ENCODE results near the gene PTPN14. TPM values are rescaled to one million over a fixed set of nuclear protein-coding genes. Genes with fewer than 3 reads are reported as not detected.

The PTPN14 gene
- total RNA-seq, 1 experiment from 2014 or later = 37.5 TPM

DNA sequence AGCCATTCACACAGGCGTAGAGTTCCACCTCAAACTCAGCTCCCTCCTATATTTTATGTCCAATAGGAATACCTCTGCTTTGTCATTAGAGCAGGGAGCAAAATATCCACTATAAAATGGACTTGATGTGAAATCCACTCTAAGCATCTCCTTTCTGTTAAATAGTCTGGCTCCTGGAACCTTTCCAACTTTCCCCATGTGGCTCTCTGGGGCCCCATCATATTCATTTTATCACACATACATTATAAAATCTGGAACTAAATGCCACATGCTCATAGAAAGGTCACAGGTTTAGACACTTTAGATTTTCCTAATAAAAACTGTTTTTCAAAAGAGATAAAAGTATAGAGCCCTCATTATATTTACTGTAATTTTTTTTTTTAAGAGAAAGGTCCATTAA lies 82.1 kb downstream of the PTPN14 start:
- no peak overlapping the region; the same call in 1 of the 2 replicates for H3K4me2 ChIP-seq (ENCODE audit: low read length)
- H3K9me2 ChIP-seq (ENCODE audit: insufficient read depth) = no peaks in the 10 kb centered on the region
- no peak overlapping the region for H3K27ac ChIP-seq (ENCODE audit: low read depth, low read length)
- RAD21 ChIA-PET (ENCODE audit: low non-redundant PET in 1 of 2, low total read pairs in 2 of 2, uncharacterized antibody in 2 of 2, unreplicated experiment in 2 of 2) = no interaction called here
- no peaks in the 10 kb centered on the region for H4K20me1 ChIP-seq (ENCODE audit: insufficient read depth)
- H3K79me2 ChIP-seq (ENCODE audit: insufficient read depth, low read length) = peaks cover 61% of the 10 kb centered on the region
- no peaks in the 10 kb centered on the region for H3K36me3 ChIP-seq (ENCODE audit: control insufficient read depth in 1 of 2, insufficient read depth in 2 of 2, low read length in 2 of 2)
- no peak overlapping the region for H3K9ac ChIP-seq (ENCODE audit: low read length)
- BruUV-seq (replicated peaks) = no TSS peak
- no peak for TF ChIP-seq YY1 (IDR thresholded peaks at IDR 0.05; ENCODE audit: extremely low read depth, insufficient replicate concordance, low read depth, low read length)
- TF ChIP-seq EGR1 (IDR thresholded peaks at IDR 0.05; ENCODE audit: low read depth) = no peak
- TF ChIP-seq, protein P1, sequence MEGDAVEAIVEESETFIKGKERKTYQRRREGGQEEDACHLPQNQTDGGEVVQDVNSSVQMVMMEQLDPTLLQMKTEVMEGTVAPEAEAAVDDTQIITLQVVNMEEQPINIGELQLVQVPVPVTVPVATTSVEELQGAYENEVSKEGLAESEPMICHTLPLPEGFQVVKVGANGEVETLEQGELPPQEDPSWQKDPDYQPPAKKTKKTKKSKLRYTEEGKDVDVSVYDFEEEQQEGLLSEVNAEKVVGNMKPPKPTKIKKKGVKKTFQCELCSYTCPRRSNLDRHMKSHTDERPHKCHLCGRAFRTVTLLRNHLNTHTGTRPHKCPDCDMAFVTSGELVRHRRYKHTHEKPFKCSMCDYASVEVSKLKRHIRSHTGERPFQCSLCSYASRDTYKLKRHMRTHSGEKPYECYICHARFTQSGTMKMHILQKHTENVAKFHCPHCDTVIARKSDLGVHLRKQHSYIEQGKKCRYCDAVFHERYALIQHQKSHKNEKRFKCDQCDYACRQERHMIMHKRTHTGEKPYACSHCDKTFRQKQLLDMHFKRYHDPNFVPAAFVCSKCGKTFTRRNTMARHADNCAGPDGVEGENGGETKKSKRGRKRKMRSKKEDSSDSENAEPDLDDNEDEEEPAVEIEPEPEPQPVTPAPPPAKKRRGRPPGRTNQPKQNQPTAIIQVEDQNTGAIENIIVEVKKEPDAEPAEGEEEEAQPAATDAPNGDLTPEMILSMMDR (IDR thresholded peaks at IDR 0.05 in 2 of 3, conservative IDR thresholded peaks at IDR 0.05 in 1 of 3; ENCODE audit: borderline replicate concordance in 1 of 3, insufficient read depth in 1 of 3, low read depth in 2 of 3, low read length in 2 of 3) = no peak
- no peak for TF ChIP-seq ZFX (IDR thresholded peaks at IDR 0.05)
- no peak for TF ChIP-seq EZH2phosphoT487 (IDR thresholded peaks at IDR 0.05; ENCODE audit: borderline replicate concordance)
- no peak for TF ChIP-seq TCF7L2 (IDR thresholded peaks at IDR 0.05; ENCODE audit: borderline replicate concordance, extremely low read depth, insufficient read depth, insufficient read length)
- no peak for TF ChIP-seq POLR2A (IDR thresholded peaks at IDR 0.05; ENCODE audit: borderline replicate concordance, extremely low read depth, insufficient read depth, insufficient read length)
- no peak for TF ChIP-seq RAD21 (IDR thresholded peaks at IDR 0.05; ENCODE audit: low read depth)
- no peak for DNase-seq (ENCODE audit: low read depth, low spot score)
- H3K9me3 ChIP-seq (ENCODE audit: control insufficient read depth in 1 of 2, insufficient read depth in 1 of 2, low read depth in 1 of 2, low read length in 2 of 2) = no peaks in the 10 kb centered on the region
- H2AFZ ChIP-seq (ENCODE audit: low read depth, low read length, poor library complexity, severe bottlenecking) = no peak overlapping the region
- CTCF ChIA-PET = no interaction called here
- POLR2A ChIA-PET = no interaction called here
- H3K27me3 ChIP-seq (ENCODE audit: insufficient read depth, low read length) = no peaks in the 10 kb centered on the region
- no peak overlapping the region for H3K4me3 ChIP-seq (replicated peaks in 1 of 2; ENCODE audit: low read depth in 1 of 2, low read length in 2 of 2)
- ATAC-seq = no peak
- intact Hi-C loops (cut with micrococcal nuclease) = no loop called here
- peaks cover 60 to 69% of the 10 kb centered on the region in 2 experiments for H3K4me1 ChIP-seq (ENCODE audit: control insufficient read depth in 1 of 2, insufficient read depth in 2 of 2, low read length in 2 of 2)
